Calu3 (cell line): Measurements from ENCODE around the gene RAMP3. TPM values are rescaled to one million over a fixed set of nuclear protein-coding genes. Genes with fewer than 3 reads are reported as not detected.

ENCODE experiments used
- BruUV-seq: library from RNA; stranded (reverse); fragments of 400-500 nt; replicated peaks from 2 replicates; lab custom pipeline; 2021; lab: Mats Ljungman, UMichigan
- CTCF ChIA-PET: fragments of 300-600 bp; sonication (Branson Sonifier 250); formaldehyde crosslinking; loops from one replicate; lab custom pipeline; 2022; ENCODE audit warnings: antibody characterized with exemption; lab: Charles Lee
- DNase-seq: peaks from one replicate; pipeline ENCODE4 v3.0.0; 2022
- H3K27ac Mint-ChIP-seq: one replicate; pipeline ENCODE4 v1.8.0; 2022; ENCODE audit warnings: mixed read lengths; ENCODE audit not compliant: unreplicated experiment
- H3K27me3 Mint-ChIP-seq: one replicate; pipeline ENCODE4 v1.8.0; 2022; ENCODE audit warnings: mixed read lengths; ENCODE audit not compliant: unreplicated experiment
- H3K36me3 Mint-ChIP-seq: one replicate; pipeline ENCODE4 v1.8.0; 2022; ENCODE audit warnings: mild to moderate bottlenecking, moderate library complexity, mixed read lengths; ENCODE audit not compliant: insufficient read depth, unreplicated experiment
- H3K4me1 Mint-ChIP-seq: one replicate; pipeline ENCODE4 v1.8.0; 2022; ENCODE audit warnings: mild to moderate bottlenecking, low read depth, mixed read lengths; ENCODE audit not compliant: unreplicated experiment
- H3K4me3 Mint-ChIP-seq: one replicate; pipeline ENCODE4 v1.8.0; 2022; ENCODE audit warnings: mild to moderate bottlenecking, low read depth, moderate library complexity, mixed read lengths; ENCODE audit not compliant: unreplicated experiment
- H3K9me3 Mint-ChIP-seq: one replicate; pipeline ENCODE4 v1.8.0; 2022; ENCODE audit warnings: low read depth, mixed read lengths; ENCODE audit not compliant: unreplicated experiment
- intact Hi-C: fragments of 100-400 bp; cut with micrococcal nuclease; formaldehyde crosslinking; loops from one replicate; pipeline ENCODE4 v1.10.0; 2022; ENCODE audit not compliant: unreplicated experiment
- total RNA-seq: library from RNA; stranded (reverse); gene quantifications from 2 replicates; pipeline ENCODE4 v1.2.3, GENCODE V29; 2022
- TF ChIP-seq, protein P1 (sequence below): fragments of 200-600 bp; IDR thresholded peaks from one replicate; pipeline ENCODE4 v1.8.0; 2022; ENCODE audit warnings: antibody characterized with exemption; ENCODE audit not compliant: unreplicated experiment

Gene RAMP3
- total RNA-seq, 1 experiment from 2014 or later, result not detected

DNA sequence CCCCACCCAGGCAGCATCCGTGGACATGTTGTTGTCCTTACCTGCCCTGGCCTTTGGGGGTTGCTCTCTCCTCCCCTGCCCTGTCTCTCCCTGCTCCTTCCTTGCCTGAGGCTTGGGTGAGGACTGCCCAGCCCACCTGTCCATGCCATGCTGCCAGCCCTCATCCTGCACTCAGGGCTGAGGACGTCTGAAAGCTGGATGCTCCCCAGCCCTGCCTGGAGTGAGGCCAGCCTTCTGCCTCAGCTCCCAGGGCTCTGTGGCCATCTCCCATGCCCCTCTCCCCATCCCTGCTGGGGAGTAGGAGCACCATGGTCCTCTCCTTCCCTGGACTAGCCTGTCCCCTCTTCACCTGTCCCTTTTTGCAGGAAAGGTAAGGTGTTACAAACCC lies 68.4 kb downstream of the RAMP3 start:
- BruUV-seq, result no TSS peak
- TF ChIP-seq, protein P1, sequence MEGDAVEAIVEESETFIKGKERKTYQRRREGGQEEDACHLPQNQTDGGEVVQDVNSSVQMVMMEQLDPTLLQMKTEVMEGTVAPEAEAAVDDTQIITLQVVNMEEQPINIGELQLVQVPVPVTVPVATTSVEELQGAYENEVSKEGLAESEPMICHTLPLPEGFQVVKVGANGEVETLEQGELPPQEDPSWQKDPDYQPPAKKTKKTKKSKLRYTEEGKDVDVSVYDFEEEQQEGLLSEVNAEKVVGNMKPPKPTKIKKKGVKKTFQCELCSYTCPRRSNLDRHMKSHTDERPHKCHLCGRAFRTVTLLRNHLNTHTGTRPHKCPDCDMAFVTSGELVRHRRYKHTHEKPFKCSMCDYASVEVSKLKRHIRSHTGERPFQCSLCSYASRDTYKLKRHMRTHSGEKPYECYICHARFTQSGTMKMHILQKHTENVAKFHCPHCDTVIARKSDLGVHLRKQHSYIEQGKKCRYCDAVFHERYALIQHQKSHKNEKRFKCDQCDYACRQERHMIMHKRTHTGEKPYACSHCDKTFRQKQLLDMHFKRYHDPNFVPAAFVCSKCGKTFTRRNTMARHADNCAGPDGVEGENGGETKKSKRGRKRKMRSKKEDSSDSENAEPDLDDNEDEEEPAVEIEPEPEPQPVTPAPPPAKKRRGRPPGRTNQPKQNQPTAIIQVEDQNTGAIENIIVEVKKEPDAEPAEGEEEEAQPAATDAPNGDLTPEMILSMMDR, result no peak
- no peaks in the 10 kb centered on the region for H3K9me3 Mint-ChIP-seq
- no peaks in the 10 kb centered on the region for H3K4me1 Mint-ChIP-seq
- no peak for DNase-seq
- CTCF ChIA-PET, result interaction anchor here (2.0 kb wide), 1 partner anchor 9 kb away, joined by 6 read pairs; no protein-coding TSS in a partner anchor
- H3K36me3 Mint-ChIP-seq, result no peaks in the 10 kb centered on the region
- no peak overlapping the region for H3K27ac Mint-ChIP-seq
- no peak overlapping the region for H3K4me3 Mint-ChIP-seq
- peaks cover 92% of the 10 kb centered on the region for H3K27me3 Mint-ChIP-seq
- intact Hi-C loops, result no loop called here

DNA sequence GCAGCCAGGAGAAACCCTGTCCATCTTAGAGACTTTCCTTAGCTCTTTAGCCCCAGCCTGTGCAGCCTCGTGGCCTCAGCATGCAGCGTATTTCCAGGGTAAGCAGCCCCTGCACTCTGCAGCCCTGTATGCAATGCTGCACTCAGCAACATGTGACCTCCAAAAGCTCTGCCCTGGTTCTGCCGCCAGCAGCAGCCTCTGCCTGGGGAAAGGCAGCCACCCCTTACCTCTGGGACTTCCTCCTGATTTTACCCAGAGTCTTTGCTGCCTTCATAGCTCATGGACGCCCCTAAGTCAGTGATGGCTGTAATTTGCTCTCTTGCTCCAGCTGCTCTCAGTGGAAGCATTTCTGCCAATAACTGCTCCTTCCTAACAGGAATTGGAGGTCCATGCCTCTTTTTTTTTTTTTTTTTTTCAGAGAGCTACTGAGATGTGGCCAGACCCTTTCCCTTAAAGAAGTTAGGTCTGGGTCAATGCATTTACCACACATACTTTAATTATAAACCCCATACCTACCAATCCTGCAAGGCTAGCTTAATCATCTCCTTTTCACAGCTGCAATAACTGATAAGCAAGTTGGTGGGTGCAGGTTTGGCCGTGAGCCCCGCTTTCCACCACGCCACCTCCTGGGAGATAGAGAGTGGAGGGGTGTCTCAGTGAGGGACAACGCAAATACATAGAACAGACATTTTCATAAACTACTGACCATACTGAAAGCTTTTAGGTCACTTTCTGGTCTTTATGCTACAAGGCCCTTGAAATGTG lies 71.7 kb downstream of the RAMP3 start:
- intact Hi-C loops, result no loop called here
- Mint-ChIP-seq H3K27ac (no peak overlapping the region), H3K27me3 (peaks cover 100% of the 10 kb centered on the region), H3K4me1 (no peaks in the 10 kb centered on the region), H3K9me3 (no peaks in the 10 kb centered on the region), H3K4me3 (no peak overlapping the region), H3K36me3 (no peaks in the 10 kb centered on the region)
- DNase-seq, result no peak
- no TSS peak for BruUV-seq
- CTCF ChIA-PET, result interaction anchor here (1.1 to 1.3 kb wide), 2 partner anchors 9 to 12 kb away, joined by 3 to 4 read pairs; no protein-coding TSS in a partner anchor
- TF ChIP-seq, protein P1, result no peak

DNA sequence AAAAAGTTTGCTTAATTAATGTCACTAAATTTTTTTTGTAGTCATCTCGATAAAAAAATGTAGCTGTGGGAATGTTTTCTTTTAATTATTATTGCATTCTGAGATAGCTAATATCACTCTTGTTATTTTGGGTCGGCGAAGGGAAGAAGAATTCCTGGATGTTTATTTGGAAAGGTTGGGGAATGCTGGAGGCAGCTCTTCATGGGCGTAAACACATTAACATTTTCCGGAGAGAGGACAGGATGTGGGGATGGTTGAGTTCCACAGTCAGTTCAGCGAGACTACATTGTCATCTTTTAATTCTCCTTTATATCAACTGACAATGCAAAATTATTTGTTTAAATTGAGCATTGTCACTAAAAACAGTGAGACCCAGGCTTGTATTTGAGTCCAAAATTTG lies 72.5 kb downstream of the RAMP3 start:
- TF ChIP-seq, protein P1, result no peak
- Mint-ChIP-seq H3K27me3 (peaks cover 100% of the 10 kb centered on the region), H3K4me1 (no peaks in the 10 kb centered on the region), H3K4me3 (no peak overlapping the region), H3K9me3 (no peaks in the 10 kb centered on the region), H3K36me3 (no peaks in the 10 kb centered on the region), H3K27ac (no peak overlapping the region)
- CTCF ChIA-PET, result interaction anchor here (1.3 kb wide), 1 partner anchor 13 kb away, joined by 3 read pairs; no protein-coding TSS in a partner anchor
- DNase-seq, result no peak
- intact Hi-C loops, result no loop called here
- BruUV-seq, result no TSS peak

DNA sequence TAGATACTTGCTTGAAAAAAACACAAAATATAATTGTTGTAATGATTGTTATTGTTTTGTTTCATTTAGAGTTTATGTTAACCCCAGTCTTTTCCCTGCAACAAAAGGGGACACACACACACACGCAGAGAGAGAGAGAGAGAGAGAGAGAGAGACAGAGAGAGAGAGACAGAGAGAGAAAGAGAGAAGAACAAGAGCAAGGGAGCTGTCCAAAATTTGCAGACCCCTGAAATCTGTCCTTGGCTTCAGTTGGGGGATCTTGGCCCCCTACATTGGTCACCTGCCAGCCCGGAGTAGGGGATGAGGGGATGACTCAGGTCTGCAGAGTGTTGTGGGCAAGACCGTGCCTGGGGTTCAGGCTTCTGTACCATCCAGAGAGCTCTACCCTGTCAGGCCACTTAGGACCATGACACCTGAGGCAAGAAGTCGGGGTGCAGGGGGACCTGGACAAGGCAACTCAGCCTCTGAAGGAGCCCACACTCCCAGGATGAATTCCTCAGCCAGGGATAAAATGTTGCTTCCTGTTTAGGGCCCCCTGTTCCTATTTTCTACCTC lies 73.1 kb downstream of the RAMP3 start:
- TF ChIP-seq, protein P1, result no peak
- peaks cover 100% of the 10 kb centered on the region for H3K27me3 Mint-ChIP-seq
- H3K36me3 Mint-ChIP-seq, result no peaks in the 10 kb centered on the region
- DNase-seq, result no peak
- H3K4me1 Mint-ChIP-seq, result no peaks in the 10 kb centered on the region
- no TSS peak for BruUV-seq
- H3K27ac Mint-ChIP-seq, result no peak overlapping the region
- CTCF ChIA-PET, result no interaction called here
- H3K4me3 Mint-ChIP-seq, result no peak overlapping the region
- intact Hi-C loops, result no loop called here
- H3K9me3 Mint-ChIP-seq, result no peaks in the 10 kb centered on the region
